Upper lobe of right lung (tissue), 1 donor: Measurements from ENCODE around the gene ACTN2. TPM values are rescaled to one million over a fixed set of nuclear protein-coding genes. Genes with fewer than 3 reads are reported as not detected.

Source experiments
- ATAC-seq: fragments of 200-7000 bp; cut with Tn5 transposase; one replicate; pipeline ENCODE4 v1.9.1; 2020; ENCODE audit warnings: mild to moderate bottlenecking, moderate library complexity
- DNase-seq: peaks from one replicate; pipeline ENCODE4 v3.0.0-alpha.2; 2020
- H3K27ac ChIP-seq: fragments of 200-600 bp; one replicate; pipeline ENCODE4 v1.8.0; 2022
- H3K27me3 ChIP-seq: fragments of 200-600 bp; one replicate; pipeline ENCODE4 v1.8.0; 2022; ENCODE audit warnings: mild to moderate bottlenecking
- H3K36me3 ChIP-seq: fragments of 200-600 bp; one replicate; pipeline ENCODE4 v1.8.0; 2022
- H3K4me1 ChIP-seq: fragments of 200-600 bp; one replicate; pipeline ENCODE4 v1.8.0; 2022
- H3K4me3 ChIP-seq: fragments of 200-600 bp; one replicate; pipeline ENCODE4 v1.8.0; 2022; ENCODE audit warnings: mild to moderate bottlenecking
- H3K9me3 ChIP-seq: fragments of 200-600 bp; one replicate; pipeline ENCODE4 v1.8.0; 2022
- CTCF ChIP-seq: fragments of 200-600 bp; IDR thresholded peaks from one replicate; pipeline ENCODE4 v1.8.0; 2022; ENCODE audit warnings: antibody characterized with exemption
- intact Hi-C: fragments of 100-400 bp; cut with DNase I; formaldehyde crosslinking; loops from one replicate; pipeline ENCODE4 v1.11.0; 2022
- total RNA-seq: library from RNA; stranded (reverse); fragmentation: NEBNext Ultra II Directional; extraction: Animal tissue kit (Norgen Biotek cat#: 25700); gene quantifications from one replicate; pipeline ENCODE4 v1.2.1, GENCODE V29; 2021
- donor health status: DM: no; HTN: yes; CAD: no; lungs with severe emphysema.

ACTN2 gene
- total RNA-seq, 1 donor from 2014 or later = 2.8 TPM

- Histone ChIP-seq H3K27me3 (no peaks in the 10 kb centered on the region), H3K4me1 (no peaks in the 10 kb centered on the region), H3K9me3 (no peaks in the 10 kb centered on the region), H3K4me3 (no peak overlapping the region), H3K36me3 (no peaks in the 10 kb centered on the region), H3K27ac (no peak overlapping the region)
- DNase-seq = no peak
- intact Hi-C loops = no loop called here
- no peak for TF ChIP-seq CTCF
- ATAC-seq = no peak
Observed at GRCh38 chr1:236728752-236729151, 42.5 kb downstream of the ACTN2 start.

- intact Hi-C loops = no loop called here
- TF ChIP-seq CTCF = no peak
- H3K4me3 ChIP-seq = no peak overlapping the region
- no peak for DNase-seq
- H3K4me1 ChIP-seq = no peaks in the 10 kb centered on the region
- no peaks in the 10 kb centered on the region for H3K36me3 ChIP-seq
- no peak overlapping the region for H3K27ac ChIP-seq
- H3K9me3 ChIP-seq = no peaks in the 10 kb centered on the region
- ATAC-seq = no peak
- no peaks in the 10 kb centered on the region for H3K27me3 ChIP-seq
Observed at GRCh38 chr1:236733653-236734052, 47.4 kb downstream of the ACTN2 start.

- TF ChIP-seq CTCF = no peak
- Histone ChIP-seq H3K4me1 (no peaks in the 10 kb centered on the region), H3K27me3 (no peaks in the 10 kb centered on the region), H3K36me3 (no peaks in the 10 kb centered on the region), H3K9me3 (no peaks in the 10 kb centered on the region), H3K27ac (no peak overlapping the region), H3K4me3 (no peak overlapping the region)
- no peak for ATAC-seq
- intact Hi-C loops = no loop called here
- DNase-seq = no peak
Observed at GRCh38 chr1:236734141-236734765, 48.0 kb downstream of the ACTN2 start.

- no peak for DNase-seq
- H3K27ac ChIP-seq = no peak overlapping the region
- no peaks in the 10 kb centered on the region for H3K4me1 ChIP-seq
- intact Hi-C loops = no loop called here
- H3K36me3 ChIP-seq = no peaks in the 10 kb centered on the region
- no peak for ATAC-seq
- no peaks in the 10 kb centered on the region for H3K27me3 ChIP-seq
- TF ChIP-seq CTCF = no peak
- no peak overlapping the region for H3K4me3 ChIP-seq
- H3K9me3 ChIP-seq = no peaks in the 10 kb centered on the region
Observed at GRCh38 chr1:236736761-236737160, 50.5 kb downstream of the ACTN2 start.

GRCh38 chr1:236741753-236742152, 55.5 kb downstream of the ACTN2 start:
- Histone ChIP-seq H3K4me3 (no peak overlapping the region), H3K27ac (no peak overlapping the region), H3K36me3 (no peaks in the 10 kb centered on the region), H3K27me3 (no peaks in the 10 kb centered on the region), H3K4me1 (no peaks in the 10 kb centered on the region), H3K9me3 (no peaks in the 10 kb centered on the region)
- intact Hi-C loops = no loop called here
- TF ChIP-seq CTCF = no peak
- DNase-seq (no peak), ATAC-seq (no peak)
